Lung (tissue), 12 donors: ENCODE results near the gene KCNQ5. TPM values are rescaled to one million over a fixed set of nuclear protein-coding genes. Genes with fewer than 3 reads are reported as not detected.

ENCODE experiments used
- ATAC-seq: fragments of 200-7000 bp; cut with Tn5 transposase; one replicate; pipeline ENCODE4 v1.9.1; 2020; ENCODE audit warnings: moderate number of reproducible peaks; ENCODE audit not compliant: insufficient read depth, low FRiP score
- DNase-seq, 3 donors: peaks; one replicate each; pipeline ENCODE4 v3.0.0-alpha.2; 2013 to 2017
- H3K27ac ChIP-seq, 2 donors: one replicate each; pipeline ENCODE4 v1.5.1; 2013; ENCODE audit warnings: mild to moderate bottlenecking in 2 of 2, moderate library complexity in 2 of 2, control low read depth in 1 of 2, inconsistent platforms in 1 of 2, low read depth in 1 of 2, low read length in 1 of 2
- H3K27me3 ChIP-seq, 3 donors: one replicate each; pipeline ENCODE4 v1.5.1; 2013; ENCODE audit warnings: low read length in 2 of 3; ENCODE audit not compliant: control insufficient read depth in 3 of 3, insufficient read depth in 3 of 3
- H3K36me3 ChIP-seq, 4 donors: one replicate each; pipeline ENCODE4 v1.5.1; 2013; ENCODE audit warnings: low read length in 4 of 4, mild to moderate bottlenecking in 1 of 4, moderate library complexity in 1 of 4; ENCODE audit not compliant: control insufficient read depth in 4 of 4, insufficient read depth in 4 of 4
- H3K4me1 ChIP-seq, 5 donors: one replicate each; pipeline ENCODE4 v1.5.1; 2013; ENCODE audit warnings: low read length in 5 of 5, mild to moderate bottlenecking in 2 of 5, moderate library complexity in 1 of 5; ENCODE audit not compliant: control insufficient read depth in 5 of 5, insufficient read depth in 5 of 5
- H3K4me3 ChIP-seq: one replicate; pipeline ENCODE4 v1.5.1; 2013; ENCODE audit warnings: mild to moderate bottlenecking, control low read depth, moderate library complexity
- H3K9ac ChIP-seq, 2 donors: one replicate each; pipeline ENCODE4 v1.5.1; 2013; ENCODE audit warnings: low read length in 2 of 2, control low read depth in 1 of 2; ENCODE audit not compliant: insufficient read depth in 1 of 2
- H3K9me3 ChIP-seq, 4 donors: one replicate each; pipeline ENCODE4 v1.5.1; 2013; ENCODE audit warnings: low read length in 3 of 4, mild to moderate bottlenecking in 1 of 4, moderate library complexity in 1 of 4; ENCODE audit not compliant: control insufficient read depth in 4 of 4, insufficient read depth in 3 of 4
- WGBS, 2 donors: extraction: QIAGEN DNeasy Blood & Tissue Kit; methylation state at CpG; one replicate each; pipeline ENCODE4 v1.1.7; 2013; 5-methylcytosine and 5-hydroxymethylcytosine counted together
- polyA plus RNA-seq, 2 donors: library from polyadenylated mRNA; stranded (reverse); fragments of 200-250 nt; gene quantifications; one replicate each; pipeline ENCODE4 v1.2.1, GENCODE V29; 2013
- total RNA-seq, 2 donors: library from RNA; depleted of rRNA in 1 of 2; stranded (reverse); fragments of >200 nt in 1 of 2; gene quantifications; one replicate each; pipeline ENCODE4 v1.2.1, GENCODE V29; 2014 to 2021
- TF ChIP-seq, protein P1 (sequence below): IDR thresholded peaks from 2 replicates; pipeline ENCODE4 v1.5.1; 2012; ENCODE audit warnings: mild to moderate bottlenecking; ENCODE audit errors: control extremely low read depth, extremely low read depth
- donor health status: control.
- donor health status: control.
- donor health status: Bipolar disorder and iron deficiency.
- donor health status: healthy.
- donor health status: DM: yes; HTN: yes; CAD: no.

KCNQ5 gene
- total and polyA plus RNA-seq, 4 donors, result 0.12 to 5.7 (median 0.46) TPM

- H3K9me3 ChIP-seq, result no peaks in the 10 kb centered on the region
- TF ChIP-seq, protein P1, sequence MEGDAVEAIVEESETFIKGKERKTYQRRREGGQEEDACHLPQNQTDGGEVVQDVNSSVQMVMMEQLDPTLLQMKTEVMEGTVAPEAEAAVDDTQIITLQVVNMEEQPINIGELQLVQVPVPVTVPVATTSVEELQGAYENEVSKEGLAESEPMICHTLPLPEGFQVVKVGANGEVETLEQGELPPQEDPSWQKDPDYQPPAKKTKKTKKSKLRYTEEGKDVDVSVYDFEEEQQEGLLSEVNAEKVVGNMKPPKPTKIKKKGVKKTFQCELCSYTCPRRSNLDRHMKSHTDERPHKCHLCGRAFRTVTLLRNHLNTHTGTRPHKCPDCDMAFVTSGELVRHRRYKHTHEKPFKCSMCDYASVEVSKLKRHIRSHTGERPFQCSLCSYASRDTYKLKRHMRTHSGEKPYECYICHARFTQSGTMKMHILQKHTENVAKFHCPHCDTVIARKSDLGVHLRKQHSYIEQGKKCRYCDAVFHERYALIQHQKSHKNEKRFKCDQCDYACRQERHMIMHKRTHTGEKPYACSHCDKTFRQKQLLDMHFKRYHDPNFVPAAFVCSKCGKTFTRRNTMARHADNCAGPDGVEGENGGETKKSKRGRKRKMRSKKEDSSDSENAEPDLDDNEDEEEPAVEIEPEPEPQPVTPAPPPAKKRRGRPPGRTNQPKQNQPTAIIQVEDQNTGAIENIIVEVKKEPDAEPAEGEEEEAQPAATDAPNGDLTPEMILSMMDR, result no peak
- H3K4me1 ChIP-seq, result peaks cover 0 to 12% (median 0%) of the 10 kb centered on the region in 5 donors
- no peaks in the 10 kb centered on the region for H3K36me3 ChIP-seq
- no peak overlapping the region for H3K4me3 ChIP-seq
- H3K27ac ChIP-seq, result no peak overlapping the region
- WGBS, 2 donors, result 58 to 60% methylated on average over 2 of the region's 2 CpGs
- ATAC-seq, result no peak
- no peak for DNase-seq
- H3K27me3 ChIP-seq, result no peaks in the 10 kb centered on the region
- H3K9ac ChIP-seq, result no peak overlapping the region
These were observed 322.8 kb downstream of the KCNQ5 start for GRCh38 chr6:72944660-72945059.

DNA sequence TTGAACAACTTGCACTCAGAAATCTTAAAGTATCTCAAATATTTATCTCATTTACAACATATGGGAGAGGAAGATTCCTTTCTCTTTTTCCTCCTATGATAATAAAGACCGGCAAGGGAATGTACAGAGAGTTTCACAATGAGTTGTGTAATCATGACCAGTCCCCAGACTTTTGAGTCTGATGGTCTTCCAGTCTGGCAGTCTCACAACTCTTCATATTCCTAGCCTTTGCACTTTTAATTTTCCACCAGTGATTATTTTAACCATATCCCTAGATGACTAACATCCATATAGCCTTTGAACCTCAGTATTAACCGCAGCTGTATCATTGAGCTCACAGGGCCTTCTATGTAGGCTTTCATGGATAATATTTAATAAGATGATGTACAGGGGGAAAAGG, 324.9 kb downstream of the KCNQ5 start:
- Histone ChIP-seq H3K27ac (no peak overlapping the region), H3K4me1 (peaks cover 0 to 16% (median 2%) of the 10 kb centered on the region in 5 donors), H3K9ac (no peak overlapping the region), H3K9me3 (no peaks in the 10 kb centered on the region), H3K36me3 (no peaks in the 10 kb centered on the region), H3K4me3 (no peak overlapping the region), H3K27me3 (no peaks in the 10 kb centered on the region)
- TF ChIP-seq, protein P1, result no peak
- DNase-seq (peak in 2 of 3 donors; percentile 54 to 65), ATAC-seq (no peak)
- 57 to 59% methylated on average over 2 of the region's 2 CpGs for WGBS, 2 donors

- 49 to 67% methylated on average over 1 of the region's 1 CpG for WGBS, 2 donors
- H3K4me1 ChIP-seq, result peaks cover 0 to 16% (median 2%) of the 10 kb centered on the region in 5 donors
These were observed 325.7 kb downstream of the KCNQ5 start for GRCh38 chr6:72947534-72947933.

More at GRCh38 chr6:72947534-72947933, 325.7 kb downstream of the KCNQ5 start:
- H3K9ac ChIP-seq, result no peak overlapping the region
- TF ChIP-seq, protein P1, result no peak
- no peaks in the 10 kb centered on the region for H3K36me3 ChIP-seq
- H3K27ac ChIP-seq, result no peak overlapping the region
- DNase-seq, result no peak
- ATAC-seq, result no peak
- no peaks in the 10 kb centered on the region for H3K9me3 ChIP-seq
- H3K4me3 ChIP-seq, result no peak overlapping the region
- no peaks in the 10 kb centered on the region for H3K27me3 ChIP-seq
